Loucy (cell line): ENCODE results near the gene TDP1.
A peak's percentile ranks its signal among the peaks of the same experiment; 100 is the strongest.

Experiments
- EZH2phosphoT487 ChIP-seq: fragments of 200-600 bp; IDR thresholded peaks from 2 replicates; pipeline ENCODE4 v1.6.1; 2018; ENCODE audit warnings: antibody characterized with exemption, mild to moderate bottlenecking, moderate library complexity, borderline replicate concordance
- TF ChIP-seq, protein P1 (sequence below): fragments of 200-600 bp; sonication (generic); conservative IDR thresholded peaks from 2 replicates; pipeline ENCODE4 v1.5.1; 2014; ENCODE audit warnings: mild to moderate bottlenecking, antibody characterized with exemption, low read length

DNA sequence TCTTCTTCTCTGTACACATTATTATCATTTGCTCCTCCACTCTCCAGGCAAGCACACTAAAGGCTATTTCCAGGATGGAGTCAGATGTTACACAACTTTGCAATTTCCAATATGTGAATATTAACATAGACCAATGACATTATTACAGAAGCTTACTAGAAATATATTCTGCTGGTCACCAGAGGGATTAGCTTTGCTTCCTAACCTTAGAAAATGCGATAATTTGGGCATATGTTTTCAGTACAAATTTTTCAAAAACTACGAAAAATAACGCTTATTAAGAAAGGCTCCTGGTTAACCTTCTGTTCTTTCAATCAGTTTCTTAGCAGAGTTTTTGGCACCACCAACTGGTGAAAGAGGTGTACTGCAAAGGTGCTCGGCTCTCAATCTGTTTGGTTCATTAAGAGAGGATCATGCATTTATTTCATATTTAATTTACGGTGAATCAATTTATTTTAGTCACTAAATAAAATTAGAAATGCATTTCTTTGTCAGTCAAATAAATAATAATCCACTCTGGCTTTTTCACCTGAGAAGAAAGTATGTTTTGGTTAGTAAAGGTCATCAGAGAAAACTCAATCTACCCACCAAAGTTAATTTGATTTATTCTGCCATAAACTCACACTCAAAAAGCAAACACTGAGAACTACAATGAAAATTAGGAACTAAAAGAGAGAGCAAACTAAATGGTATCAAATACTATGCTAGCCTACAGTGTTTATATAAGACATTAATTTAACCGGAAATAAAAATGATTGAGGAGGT is 40.4 kb upstream of the TDP1 start:
- TF ChIP-seq, protein P1, sequence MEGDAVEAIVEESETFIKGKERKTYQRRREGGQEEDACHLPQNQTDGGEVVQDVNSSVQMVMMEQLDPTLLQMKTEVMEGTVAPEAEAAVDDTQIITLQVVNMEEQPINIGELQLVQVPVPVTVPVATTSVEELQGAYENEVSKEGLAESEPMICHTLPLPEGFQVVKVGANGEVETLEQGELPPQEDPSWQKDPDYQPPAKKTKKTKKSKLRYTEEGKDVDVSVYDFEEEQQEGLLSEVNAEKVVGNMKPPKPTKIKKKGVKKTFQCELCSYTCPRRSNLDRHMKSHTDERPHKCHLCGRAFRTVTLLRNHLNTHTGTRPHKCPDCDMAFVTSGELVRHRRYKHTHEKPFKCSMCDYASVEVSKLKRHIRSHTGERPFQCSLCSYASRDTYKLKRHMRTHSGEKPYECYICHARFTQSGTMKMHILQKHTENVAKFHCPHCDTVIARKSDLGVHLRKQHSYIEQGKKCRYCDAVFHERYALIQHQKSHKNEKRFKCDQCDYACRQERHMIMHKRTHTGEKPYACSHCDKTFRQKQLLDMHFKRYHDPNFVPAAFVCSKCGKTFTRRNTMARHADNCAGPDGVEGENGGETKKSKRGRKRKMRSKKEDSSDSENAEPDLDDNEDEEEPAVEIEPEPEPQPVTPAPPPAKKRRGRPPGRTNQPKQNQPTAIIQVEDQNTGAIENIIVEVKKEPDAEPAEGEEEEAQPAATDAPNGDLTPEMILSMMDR: peak; percentile 99
- TF ChIP-seq EZH2phosphoT487: no peak
